GM23248 (cell line): ENCODE results near the gene PLEKHG4B.

Experiments used
- EZH2 ChIP-seq: fragments of 200-600 bp; sonication (generic); IDR thresholded peaks from 2 replicates; pipeline ENCODE4 v1.6.1; 2018; ENCODE audit warnings: antibody characterized with exemption, mild to moderate bottlenecking; ENCODE audit not compliant: insufficient read depth, poor library complexity, severe bottlenecking
- EZH2phosphoT487 ChIP-seq: fragments of 200-600 bp; sonication (generic); IDR thresholded peaks from 2 replicates; pipeline ENCODE4 v1.6.1; 2018; ENCODE audit warnings: antibody characterized with exemption, moderate library complexity, mild to moderate bottlenecking, low read depth; ENCODE audit not compliant: insufficient read depth

- no peak for TF ChIP-seq EZH2
- no peak for TF ChIP-seq EZH2phosphoT487
Observed at GRCh38 chr5:201672-202071, 109.7 kb downstream of the PLEKHG4B start.
